Small intestine (tissue), 7 donors: ENCODE results near the gene KIAA0586. TPM values are rescaled to one million over a fixed set of nuclear protein-coding genes. Genes with fewer than 3 reads are reported as not detected.

Source experiments
- DNase-seq, 2 donors: peaks; one replicate each; pipeline versions ENCODE4 v3.0.0 to v3.0.0-alpha.2; 2013
- FAIRE-seq: peaks from 2 replicates; lab custom pipeline; 2012; peaks lifted over from hg19 to GRCh38; lab: Jason Lieb, UNC
- H3K27ac ChIP-seq, 3 donors: one replicate each; pipeline ENCODE4 v1.5.1; 2013; ENCODE audit warnings: low read length in 2 of 3, mild to moderate bottlenecking in 2 of 3, control low read depth in 1 of 3, inconsistent platforms in 1 of 3, low read depth in 1 of 3, moderate library complexity in 1 of 3
- H3K27me3 ChIP-seq, 3 donors: one replicate each; pipeline ENCODE4 v1.6.1; 2013; ENCODE audit warnings: low read length in 3 of 3, inconsistent platforms in 1 of 3; ENCODE audit not compliant: control insufficient read depth in 3 of 3, insufficient read depth in 3 of 3
- H3K36me3 ChIP-seq, 3 donors: one replicate each; pipeline ENCODE4 v1.6.1; 2013; ENCODE audit warnings: low read length in 3 of 3, inconsistent platforms in 1 of 3, low read depth in 1 of 3, mild to moderate bottlenecking in 1 of 3, moderate library complexity in 1 of 3; ENCODE audit not compliant: control insufficient read depth in 3 of 3, insufficient read depth in 2 of 3
- H3K4me1 ChIP-seq, 3 donors: one replicate each; pipeline ENCODE4 v1.6.1; 2013; ENCODE audit warnings: low read length in 2 of 3, inconsistent platforms in 1 of 3, low read depth in 1 of 3, mild to moderate bottlenecking in 1 of 3, moderate library complexity in 1 of 3; ENCODE audit not compliant: control insufficient read depth in 3 of 3, insufficient read depth in 2 of 3
- H3K4me3 ChIP-seq, 3 donors: one replicate each; pipeline ENCODE4 v1.5.1; 2013; ENCODE audit warnings: low read length in 3 of 3, control low read depth in 1 of 3, inconsistent platforms in 1 of 3, low read depth in 1 of 3, mild to moderate bottlenecking in 1 of 3, moderate library complexity in 1 of 3
- H3K9me3 ChIP-seq, 2 donors: one replicate each; pipeline ENCODE4 v1.6.1; 2013; ENCODE audit warnings: low read depth in 1 of 2, low read length in 1 of 2; ENCODE audit not compliant: control insufficient read depth in 2 of 2, insufficient read depth in 1 of 2
- WGBS, 3 donors: extraction: QIAGEN DNeasy Blood & Tissue Kit; methylation state at CpG; one replicate each; pipeline ENCODE4 v1.1.7; 2013; 5-methylcytosine and 5-hydroxymethylcytosine counted together
- polyA plus RNA-seq, 4 donors: library from polyadenylated mRNA; stranded (reverse) in 3 of 4; unstranded in 1 of 4; fragments of 200-250 nt in 3 of 4; fragments of 120-200 nt in 1 of 4; gene quantifications; one replicate each; pipeline versions ENCODE4 v1.2.1 to v1.2.3, GENCODE V29; 2013
- donor health status: healthy with polysubstance abuse.
- donor health status: control.
- donor health status: control.
- donor health status: Bipolar disorder and iron deficiency.
- donor health status: healthy.

The KIAA0586 gene
- polyA plus RNA-seq, 4 donors, result 2.7 to 12.3 (median 5.0) TPM

DNA sequence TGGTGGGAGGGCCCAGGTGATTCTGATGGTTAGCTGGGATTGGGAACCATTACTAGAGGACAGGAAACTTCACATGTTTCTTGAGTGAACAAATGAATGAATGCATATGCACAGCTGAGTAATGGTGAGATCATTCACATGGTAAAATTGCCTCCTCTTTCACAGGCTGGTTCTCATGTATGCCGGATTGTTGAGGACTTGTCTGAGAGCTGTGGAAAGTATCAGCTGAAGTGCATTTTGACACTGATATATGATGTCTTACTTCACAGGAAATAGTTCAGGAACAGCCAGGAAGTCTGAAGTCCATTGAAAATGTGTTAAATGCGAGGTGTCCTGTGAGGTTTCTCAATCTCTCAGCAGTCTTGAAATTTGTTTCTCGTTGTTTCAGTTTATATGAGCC is 132.7 kb downstream of the KIAA0586 start:
- WGBS, 3 donors, result 20 to 24% (median 24%) methylated on average over 3 of the region's 3 CpGs
- no peaks in the 10 kb centered on the region for H3K27me3 ChIP-seq
- DNase-seq, result peak; percentile 26 to 78
- peaks cover 0 to 6% (median 0%) of the 10 kb centered on the region in 3 donors for H3K4me1 ChIP-seq
- no peak overlapping the region for H3K4me3 ChIP-seq
- H3K9me3 ChIP-seq, result no peaks in the 10 kb centered on the region
- H3K27ac ChIP-seq, result peak overlapping the region in 1 of 3 donors; percentile 29
- H3K36me3 ChIP-seq, result no peaks in the 10 kb centered on the region
- FAIRE-seq, result no peak

DNA sequence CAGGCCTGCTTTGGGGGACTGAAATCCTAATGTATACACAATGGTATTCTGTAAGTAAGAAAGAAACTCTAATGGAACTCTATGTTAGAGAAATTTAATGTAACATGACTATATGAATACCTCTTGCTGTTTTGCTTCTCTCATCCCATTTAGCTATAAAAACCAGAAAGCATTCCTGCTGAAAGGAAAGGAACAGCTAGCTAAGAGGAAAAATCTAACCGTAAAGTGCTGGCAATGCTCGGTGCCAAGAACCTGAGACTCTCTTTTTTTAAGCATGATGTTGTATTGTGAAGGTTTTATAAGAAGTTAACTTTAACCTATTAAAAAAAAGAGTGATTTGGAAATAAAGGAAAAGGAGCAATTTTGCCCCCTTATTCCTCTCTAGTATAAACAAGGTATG is 134.6 kb downstream of the KIAA0586 start:
- 83 to 98% (median 91%) methylated on average over 2 of the region's 2 CpGs for WGBS, 3 donors
- FAIRE-seq, result no peak
- no peak for DNase-seq

DNA sequence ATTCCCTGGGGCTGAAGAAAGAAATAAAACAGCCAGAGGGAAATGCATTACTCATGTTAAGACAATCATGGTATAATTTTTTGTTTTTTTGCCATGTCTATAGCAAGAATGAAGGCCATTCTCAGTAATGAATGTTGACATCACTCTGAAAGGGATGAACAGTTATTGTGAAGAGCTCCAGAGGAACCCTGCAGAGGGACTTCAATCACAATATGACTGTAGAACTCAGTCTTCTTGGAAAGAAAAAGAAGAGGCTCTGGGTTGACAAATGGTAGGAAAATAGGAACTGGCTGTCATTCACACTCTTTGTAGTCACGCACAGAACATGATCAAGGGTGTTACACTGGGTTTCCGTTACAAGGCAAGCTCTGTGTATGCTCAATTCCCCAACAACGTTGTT is 136.5 kb downstream of the KIAA0586 start:
- no peaks in the 10 kb centered on the region for H3K36me3 ChIP-seq
- H3K4me1 ChIP-seq, result peaks cover 0 to 6% (median 0%) of the 10 kb centered on the region in 3 donors
- H3K4me3 ChIP-seq, result no peak overlapping the region
- H3K27me3 ChIP-seq, result no peaks in the 10 kb centered on the region
- no peaks in the 10 kb centered on the region for H3K9me3 ChIP-seq
- DNase-seq (no peak), FAIRE-seq (no peak)
- WGBS, 3 donors, result 76 to 83% (median 83%) methylated on average over 3 of the region's 3 CpGs
- H3K27ac ChIP-seq, result no peak overlapping the region

More for the DNA sequence above, 134.6 kb downstream of the KIAA0586 start:
- H3K27ac ChIP-seq, result no peak overlapping the region
- H3K4me3 ChIP-seq, result no peak overlapping the region
- no peaks in the 10 kb centered on the region for H3K9me3 ChIP-seq
- H3K27me3 ChIP-seq, result no peaks in the 10 kb centered on the region
- H3K4me1 ChIP-seq, result peaks cover 0 to 6% (median 0%) of the 10 kb centered on the region in 3 donors
- H3K36me3 ChIP-seq, result no peaks in the 10 kb centered on the region

DNA sequence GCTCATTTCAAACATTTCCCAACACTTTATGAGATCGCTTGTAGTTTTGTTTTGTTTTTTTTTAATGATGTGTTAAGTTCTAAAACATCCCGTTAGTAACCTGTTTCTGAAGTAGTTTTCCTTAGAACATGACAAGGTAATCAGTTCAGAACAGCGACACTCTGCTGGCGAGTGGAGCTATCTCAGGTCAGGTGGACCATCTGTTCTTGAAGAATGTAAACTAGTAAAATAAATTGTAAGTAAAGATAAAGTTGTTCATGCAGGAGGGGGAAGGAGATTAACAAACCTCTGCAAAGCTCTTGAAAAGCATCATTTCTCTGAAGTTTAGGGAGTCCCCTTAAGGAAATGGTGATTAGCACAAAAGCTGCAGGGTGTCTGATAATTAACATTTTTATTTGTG is 138.3 kb downstream of the KIAA0586 start:
- Histone ChIP-seq H3K9me3 (no peaks in the 10 kb centered on the region), H3K27me3 (no peaks in the 10 kb centered on the region), H3K27ac (no peak overlapping the region), H3K4me1 (peaks cover 0 to 1% (median 0%) of the 10 kb centered on the region in 3 donors), H3K36me3 (no peaks in the 10 kb centered on the region), H3K4me3 (no peak overlapping the region)
- 79 to 85% (median 80%) methylated on average over 4 of the region's 4 CpGs for WGBS, 3 donors
- DNase-seq, result no peak
- FAIRE-seq, result no peak

DNA sequence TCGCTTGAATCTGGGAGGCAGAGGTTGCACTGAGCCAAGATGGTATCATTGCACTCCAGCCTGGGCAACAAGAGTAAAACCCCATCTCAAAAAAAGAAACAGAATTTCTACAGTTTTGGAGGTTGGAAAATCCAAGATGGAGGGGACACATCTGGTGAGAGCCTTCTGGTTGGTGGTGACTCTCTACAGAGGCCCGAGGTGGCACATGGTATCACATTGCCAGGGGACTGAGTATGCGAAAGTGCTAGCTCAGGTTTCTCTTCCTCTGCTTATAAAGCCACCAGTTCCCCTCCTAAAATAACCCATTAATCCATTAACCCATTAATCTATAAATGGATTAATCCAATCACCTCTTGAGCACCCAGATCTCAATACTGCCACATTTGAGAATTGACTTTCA is 139.5 kb downstream of the KIAA0586 start:
- Histone ChIP-seq H3K4me1 (peaks cover 0 to 5% (median 0%) of the 10 kb centered on the region in 3 donors), H3K36me3 (no peaks in the 10 kb centered on the region), H3K27ac (no peak overlapping the region), H3K9me3 (no peaks in the 10 kb centered on the region), H3K4me3 (no peak overlapping the region), H3K27me3 (no peaks in the 10 kb centered on the region)
- DNase-seq, result no peak
- no peak for FAIRE-seq
- 91 to 95% (median 94%) methylated on average over 3 of the region's 3 CpGs for WGBS, 3 donors

DNA sequence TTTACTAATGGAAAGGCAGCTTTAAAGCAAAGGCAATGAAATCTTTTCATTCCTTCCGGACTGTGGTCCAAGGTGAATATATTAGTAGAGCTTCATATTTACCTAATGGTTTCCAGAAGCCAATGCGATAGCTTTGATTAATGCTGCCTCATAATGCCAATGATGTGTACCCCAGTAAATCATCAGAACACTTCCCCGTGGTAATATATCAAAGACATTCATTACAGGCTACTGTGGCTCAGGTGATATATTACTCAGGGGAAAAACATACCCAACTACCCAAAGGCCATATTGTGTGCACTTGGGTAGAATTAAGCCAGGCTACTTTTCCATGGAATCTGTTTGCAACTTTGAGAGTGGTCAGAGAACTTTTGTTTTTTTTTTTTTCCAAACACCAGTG is 140.8 kb downstream of the KIAA0586 start:
- H3K4me1 ChIP-seq, result peaks cover 0 to 7% (median 0%) of the 10 kb centered on the region in 3 donors
- no peaks in the 10 kb centered on the region for H3K36me3 ChIP-seq
- H3K27ac ChIP-seq, result no peak overlapping the region
- H3K9me3 ChIP-seq, result no peaks in the 10 kb centered on the region
- no peak for DNase-seq
- FAIRE-seq, result no peak
- no peak overlapping the region for H3K4me3 ChIP-seq
- 85 to 91% (median 87%) methylated on average over 3 of the region's 3 CpGs for WGBS, 3 donors
- no peaks in the 10 kb centered on the region for H3K27me3 ChIP-seq

DNA sequence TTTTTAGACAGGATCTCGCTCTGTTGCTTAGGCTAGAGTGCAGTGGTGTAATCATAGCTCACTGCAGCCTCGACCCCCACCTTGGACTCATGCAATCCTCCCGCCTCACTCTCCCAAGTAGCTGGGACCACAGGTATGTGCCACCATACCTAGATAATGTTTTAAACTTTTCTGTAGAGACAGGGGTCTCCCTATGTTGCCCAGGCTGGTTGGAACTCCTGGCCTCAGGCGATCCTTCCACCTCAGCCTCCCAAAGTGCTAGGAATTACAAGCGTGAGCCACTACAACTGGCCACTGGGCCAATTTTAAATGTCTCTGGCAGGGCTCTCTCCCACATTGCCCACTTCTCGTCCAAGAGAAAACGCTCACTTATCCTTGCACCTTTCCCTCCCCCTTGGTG is 143.7 kb downstream of the KIAA0586 start:
- FAIRE-seq, result no peak
- no peak overlapping the region for H3K27ac ChIP-seq
- DNase-seq, result no peak

DNA sequence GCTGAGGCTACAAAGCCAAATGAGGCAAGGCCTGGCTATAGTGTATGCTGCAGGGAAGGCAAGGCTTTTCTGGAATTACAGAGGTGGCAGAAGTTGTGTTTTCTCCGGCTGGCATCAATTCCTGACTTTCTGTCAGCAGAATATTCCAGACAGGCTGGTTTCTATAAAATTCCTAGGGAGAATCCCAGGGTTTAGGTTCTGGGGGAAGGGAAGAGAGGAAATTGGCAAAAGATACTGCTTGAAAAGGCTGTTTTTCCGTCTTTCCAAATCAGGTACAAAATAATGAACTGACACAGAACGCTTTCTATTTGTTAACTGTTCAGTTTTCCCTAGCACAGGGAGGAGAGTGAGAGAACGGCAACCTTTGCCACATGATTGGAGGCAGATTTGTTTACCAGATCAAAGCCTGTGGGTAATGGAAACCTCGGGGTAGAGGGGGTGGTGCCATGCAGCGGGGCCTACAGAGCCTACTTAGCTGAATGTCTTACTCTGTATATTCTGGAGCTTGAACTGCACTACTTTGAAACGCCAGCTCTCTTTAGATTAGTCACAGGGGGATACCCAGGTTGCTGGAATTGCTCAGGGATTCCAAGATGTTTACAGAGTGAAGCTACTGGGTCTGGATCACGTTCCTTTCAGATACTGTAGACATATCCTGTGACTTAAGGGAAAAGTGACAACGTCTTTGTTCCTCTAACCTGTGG is 144.4 kb downstream of the KIAA0586 start:
- H3K27ac ChIP-seq, result no peak overlapping the region
- no peak overlapping the region for H3K4me3 ChIP-seq
- FAIRE-seq, result no peak
- H3K4me1 ChIP-seq, result peaks cover 0 to 7% (median 0%) of the 10 kb centered on the region in 3 donors
- DNase-seq, result peak in 1 of 2 donors; percentile 28
- H3K27me3 ChIP-seq, result no peaks in the 10 kb centered on the region
- WGBS, 3 donors, result 16 to 44% (median 30%) methylated on average over 9 of the region's 9 CpGs
- H3K36me3 ChIP-seq, result no peaks in the 10 kb centered on the region
- no peaks in the 10 kb centered on the region for H3K9me3 ChIP-seq

More for the DNA sequence above, 143.7 kb downstream of the KIAA0586 start:
- Histone ChIP-seq H3K9me3 (no peaks in the 10 kb centered on the region), H3K4me3 (no peak overlapping the region), H3K36me3 (no peaks in the 10 kb centered on the region), H3K4me1 (peaks cover 0 to 7% (median 0%) of the 10 kb centered on the region in 3 donors), H3K27me3 (no peaks in the 10 kb centered on the region)
- 90 to 94% (median 94%) methylated on average over 7 of the region's 7 CpGs for WGBS, 3 donors
